HepG2 (cell line): Measurements from ENCODE around the gene IGF2BP3. TPM values are rescaled to one million over a fixed set of nuclear protein-coding genes. Genes with fewer than 3 reads are reported as not detected.

Experiments
- ATF4 ChIP-seq, 2 experiments: fragments of 450-650 bp in 1 of 2; sonication (generic) in 1 of 2; formaldehyde crosslinking; IDR thresholded peaks; 2 replicates each; pipeline versions ENCODE4 v1.5.0 to v1.8.0; 2020 to 2022; ENCODE audit warnings: mild to moderate bottlenecking in 1 of 2, missing genetic modification reagents in 1 of 2
- CHD2 ChIP-seq: IDR thresholded peaks from 2 replicates; pipeline ENCODE4 v1.6.1; 2011; ENCODE audit warnings: low read depth, low read length, improper control_type of control experiment
- EHMT2 ChIP-seq: fragments of 200-600 bp; sonication (generic); IDR thresholded peaks from 2 replicates; pipeline ENCODE4 v1.7.0; 2017; ENCODE audit warnings: antibody characterized with exemption, low read depth, low read length, borderline replicate concordance
- ELK4 ChIP-seq: sonication (generic); formaldehyde crosslinking; IDR thresholded peaks from 2 replicates; pipeline ENCODE4 v1.9.0; 2021; ENCODE audit warnings: missing genetic modification reagents, borderline replicate concordance
- GABPA ChIP-seq, 2 experiments: IDR thresholded peaks; 2 replicates each; pipeline ENCODE4 v1.6.1; 2011 to 2016; ENCODE audit warnings: low read depth in 2 of 2, low read length in 1 of 2, missing biosample characterization in 1 of 2, missing genetic modification characterization in 1 of 2
- PITX1 ChIP-seq: sonication (generic); formaldehyde crosslinking; IDR thresholded peaks from 2 replicates; pipeline ENCODE4 v1.5.1; 2020; ENCODE audit warnings: mild to moderate bottlenecking, missing genetic modification reagents
- PPARG ChIP-seq: conservative IDR thresholded peaks from 2 replicates; pipeline ENCODE4 v1.6.1; 2016; ENCODE audit warnings: missing biosample characterization, missing genetic modification reagents
- PRPF4 ChIP-seq: fragments of 200-400 bp; formaldehyde crosslinking; IDR thresholded peaks from 2 replicates; pipeline ENCODE4 v1.6.1; 2016; ENCODE audit warnings: low read length, low read depth; ENCODE audit not compliant: poor library complexity, severe bottlenecking
- RFX5 ChIP-seq: IDR thresholded peaks from 2 replicates; pipeline ENCODE4 v1.6.1; 2011; ENCODE audit warnings: low read depth, low read length, improper control_type of control experiment
- TBL1XR1 ChIP-seq: fragments of 150-350 bp; IDR thresholded peaks from 2 replicates; pipeline ENCODE4 v1.6.1; 2014; ENCODE audit warnings: borderline replicate concordance, low read length; ENCODE audit not compliant: partially characterized antibody
- TBX2 ChIP-seq: sonication (generic); formaldehyde crosslinking; IDR thresholded peaks from 2 replicates; pipeline ENCODE4 v1.5.0; 2020; ENCODE audit warnings: missing genetic modification reagents, mild to moderate bottlenecking, borderline replicate concordance
- ZBTB43 ChIP-seq: sonication (generic); formaldehyde crosslinking; conservative IDR thresholded peaks from 2 replicates; pipeline ENCODE4 v1.4.0; 2020; ENCODE audit warnings: missing genetic modification reagents
- ZHX1 ChIP-seq: sonication (generic); formaldehyde crosslinking; IDR thresholded peaks from 2 replicates; pipeline ENCODE4 v1.8.1; 2022; ENCODE audit warnings: low read depth, mild to moderate bottlenecking, missing genetic modification reagents
- ZNF232 ChIP-seq: sonication (generic); formaldehyde crosslinking; IDR thresholded peaks from 2 replicates; pipeline ENCODE4 v1.4.0; 2020; ENCODE audit warnings: missing genetic modification reagents, borderline replicate concordance
- ZNF264 ChIP-seq: sonication (generic); formaldehyde crosslinking; IDR thresholded peaks from 2 replicates; pipeline ENCODE4 v1.4.0; 2020; ENCODE audit warnings: missing genetic modification reagents
- ZNF282 ChIP-seq: fragments of 450-650 bp; IDR thresholded peaks from 2 replicates; pipeline ENCODE4 v1.6.1; 2018; ENCODE audit not compliant: partially characterized antibody
- ZNF333 ChIP-seq: sonication (generic); formaldehyde crosslinking; IDR thresholded peaks from 2 replicates; pipeline ENCODE4 v1.4.0; 2020; ENCODE audit warnings: mild to moderate bottlenecking, missing genetic modification reagents, borderline replicate concordance
- ZNF34 ChIP-seq: sonication (generic); formaldehyde crosslinking; IDR thresholded peaks from 2 replicates; pipeline ENCODE4 v1.4.0; 2020; ENCODE audit warnings: mild to moderate bottlenecking, missing genetic modification reagents, borderline replicate concordance
- ZNF383 ChIP-seq: sonication (generic); formaldehyde crosslinking; IDR thresholded peaks from 2 replicates; pipeline ENCODE4 v1.4.0; 2020; ENCODE audit warnings: missing genetic modification reagents, mild to moderate bottlenecking, borderline replicate concordance
- ZNF451 ChIP-seq: sonication (generic); formaldehyde crosslinking; IDR thresholded peaks from 2 replicates; pipeline ENCODE4 v1.5.0; 2020; ENCODE audit warnings: mild to moderate bottlenecking, missing genetic modification reagents
- ZNF552 ChIP-seq: sonication (generic); formaldehyde crosslinking; IDR thresholded peaks from 2 replicates; pipeline ENCODE4 v1.9.0; 2022; ENCODE audit warnings: missing genetic modification reagents, mild to moderate bottlenecking, borderline replicate concordance
- ZNF564 ChIP-seq: sonication (generic); formaldehyde crosslinking; IDR thresholded peaks from 2 replicates; pipeline ENCODE4 v1.8.1; 2023; ENCODE audit warnings: mild to moderate bottlenecking, missing genetic modification reagents
- ZNF670 ChIP-seq: sonication (generic); formaldehyde crosslinking; IDR thresholded peaks from 2 replicates; pipeline ENCODE4 v1.8.0; 2022; ENCODE audit warnings: mild to moderate bottlenecking, missing genetic modification reagents, borderline replicate concordance
- ZSCAN31 ChIP-seq: sonication (generic); formaldehyde crosslinking; IDR thresholded peaks from 2 replicates; pipeline ENCODE4 v1.5.0; 2020; ENCODE audit warnings: low read depth, mild to moderate bottlenecking, missing genetic modification reagents
- polyA plus RNA-seq, 8 experiments: library from polyadenylated mRNA; depleted of rRNA in 3 of 8; stranded (reverse) in 7 of 8; unstranded in 1 of 8; fragments of >200 nt; fragmentation: Illumina TruSeq in 4 of 8; extraction: Trizol in 4 of 8; gene quantifications; 2 replicates each; pipeline versions ENCODE4 v1.2.1 to v1.2.3, GENCODE V29; 2011 to 2016; ENCODE audit warnings: low read depth in 4 of 8, missing spikeins in 1 of 8, mixed read lengths in 1 of 8; ENCODE audit not compliant: insufficient read depth in 1 of 8
- total RNA-seq, 5 experiments: library from RNA; depleted of rRNA; stranded (reverse); fragments of >200 nt; fragmentation: Illumina TruSeq; extraction: Trizol; gene quantifications; 2 replicates each; pipeline ENCODE4 v1.2.3, GENCODE V29; 2016; ENCODE audit warnings: low read depth in 1 of 5

Gene IGF2BP3
- total and polyA plus RNA-seq, 2 of the 13 experiments (the other 11 are each of a cell fraction or from before 2014, with no cell fraction given), result 37.7 to 39.5 TPM

GRCh38 chr7:23358152-23358674, 112.1 kb downstream of the IGF2BP3 start (continued):
- TF ChIP-seq ZNF552 (CRISPR knock-in tag) (no peak), ZNF670 (CRISPR knock-in tag) (no peak), ZNF232 (CRISPR knock-in tag) (no peak), GABPA (IDR thresholded peaks at IDR 0.05; ENCODE audit: low read depth, low read length) (no peak), GABPA (CRISPR knock-in tag; IDR thresholded peaks at IDR 0.05; ENCODE audit: low read depth) (no peak), EHMT2 (peak; percentile 79; the same call in 1 of the 2 replicates), ZHX1 (CRISPR knock-in tag) (no peak), ZNF383 (CRISPR knock-in tag) (no peak), ZNF451 (no peak), PPARG (CRISPR knock-in tag) (0 out of 2 replicates have a peak, but pooled peaks have one; percentile 31), ZNF282 (no peak), ZNF564 (CRISPR knock-in tag) (no peak), TBX2 (CRISPR knock-in tag) (peak; percentile 74), ZBTB43 (no peak), CHD2 (no peak), ELK4 (CRISPR knock-in tag) (no peak), ATF4 (CRISPR knock-in tag; IDR thresholded peaks at IDR 0.05) (peak in 1 of 2 experiments; percentile 18; a peak in 1 of 4 replicates), ZSCAN31 (no peak), ZNF333 (CRISPR knock-in tag) (no peak), PITX1 (no peak), TBL1XR1 (no peak), ZNF264 (no peak), RFX5 (no peak), ZNF34 (CRISPR knock-in tag) (no peak), PRPF4 (no peak)
